Activated CD4-positive, alpha-beta T cell treated with anti-CD3 and anti-CD28 coated beads, Interleukin-2, amount 50 U/mL, for 4 hours (primary cell): ENCODE measurements around the gene ASCC1.
"Not testable (repeated sequence)": the region's sequence is repeated elsewhere in the genome, so short reads cannot be mapped to it uniquely, and the experiment has no call there.

ENCODE experiments used
- DNase-seq, 2 experiments: peaks; one replicate each; pipeline ENCODE4 v3.0.0-alpha.2; 2020

Gene ASCC1

GRCh38 chr10:72219235-72219814 lies 3.2 kb upstream of the ASCC1 start:
- no peak for DNase-seq

DNA sequence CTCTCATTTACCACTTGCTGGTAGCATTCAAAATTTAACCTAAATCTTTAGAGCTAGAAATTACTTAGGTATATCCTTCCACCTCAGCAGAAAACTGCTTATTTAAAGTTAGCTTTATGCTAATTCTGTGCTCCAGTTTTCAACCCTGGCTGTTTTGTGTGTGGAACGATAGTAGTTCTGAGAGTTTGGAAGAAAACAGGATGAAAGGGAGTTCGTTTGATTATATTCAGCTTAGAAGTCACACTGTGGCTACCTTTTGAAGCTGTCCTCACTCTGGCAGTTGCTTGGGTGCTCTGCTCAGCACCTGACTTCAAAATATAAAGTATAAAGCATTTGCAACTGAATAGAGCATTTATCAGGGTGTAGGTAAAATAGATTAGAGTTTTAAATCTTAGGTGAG lies 2.6 kb upstream of the ASCC1 start:
- DNase-seq = no peak

DNA sequence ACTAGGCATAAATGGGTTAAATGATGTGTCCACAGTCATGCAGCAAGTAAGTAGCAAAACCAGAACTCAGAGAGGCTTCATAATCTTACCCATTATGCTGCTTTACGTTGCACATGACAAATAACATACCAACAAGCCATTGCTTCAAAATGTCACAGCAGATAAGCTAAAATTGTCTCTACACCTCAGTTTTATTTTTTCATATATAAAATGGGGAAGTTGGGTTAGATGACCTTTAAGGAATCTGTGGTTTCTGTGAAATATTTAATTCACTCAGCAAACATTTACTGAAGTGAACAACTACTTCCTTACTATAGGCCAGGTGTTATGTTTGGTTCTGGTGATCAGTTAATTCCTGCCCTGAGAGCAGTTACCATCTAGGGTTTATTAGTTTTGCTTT lies 2.2 kb upstream of the ASCC1 start:
- DNase-seq = no peak

DNA sequence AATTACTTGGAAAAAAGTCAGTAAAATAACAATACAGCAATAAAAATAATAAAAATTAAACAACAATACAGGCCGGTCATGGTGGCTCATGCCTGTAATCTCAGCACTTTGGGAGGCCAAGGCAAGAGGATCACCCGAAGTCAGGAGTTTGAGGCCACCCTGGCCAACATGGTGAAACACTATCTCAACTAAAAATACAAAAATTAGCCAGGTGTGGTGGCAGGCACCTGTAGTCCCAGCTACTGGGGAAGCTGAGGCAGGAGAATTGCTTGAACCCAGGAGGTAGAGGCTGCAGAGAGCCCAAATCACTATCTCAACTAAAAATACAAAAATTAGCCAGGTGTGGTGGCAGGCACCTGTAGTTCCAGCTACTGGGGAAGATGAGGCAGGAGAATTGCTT lies 4.2 kb downstream of the ASCC1 start:
- not testable (repeated sequence) for DNase-seq

GRCh38 chr10:72211381-72211780 lies 4.7 kb downstream of the ASCC1 start:
- not testable (repeated sequence) for DNase-seq

GRCh38 chr10:72208526-72208925 lies 7.5 kb downstream of the ASCC1 start:
- not testable (repeated sequence) for DNase-seq

GRCh38 chr10:72206511-72207229 lies 9.4 kb downstream of the ASCC1 start:
- no peak for DNase-seq

DNA sequence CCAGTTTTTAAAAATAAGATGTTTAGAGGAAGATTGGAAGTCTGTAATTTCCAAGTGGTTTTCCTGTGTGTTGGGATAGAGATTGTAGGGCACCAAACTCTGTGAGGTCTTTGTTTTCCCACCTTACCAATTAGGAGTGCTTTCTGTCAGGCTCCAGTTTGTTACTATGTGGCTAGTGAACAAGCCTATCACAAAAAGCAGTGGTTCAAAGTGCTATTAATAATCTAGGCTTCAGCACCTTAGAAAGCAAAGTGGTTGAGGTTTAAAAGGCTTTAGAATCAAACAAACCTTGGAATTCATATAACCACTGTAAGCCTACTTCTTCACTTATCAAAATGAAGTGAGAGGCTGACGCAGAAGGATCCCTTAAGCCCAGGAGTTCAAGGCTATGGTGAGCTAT lies 11.4 kb downstream of the ASCC1 start:
- no peak for DNase-seq

GRCh38 chr10:72204296-72204695 lies 11.8 kb downstream of the ASCC1 start:
- no peak for DNase-seq

DNA sequence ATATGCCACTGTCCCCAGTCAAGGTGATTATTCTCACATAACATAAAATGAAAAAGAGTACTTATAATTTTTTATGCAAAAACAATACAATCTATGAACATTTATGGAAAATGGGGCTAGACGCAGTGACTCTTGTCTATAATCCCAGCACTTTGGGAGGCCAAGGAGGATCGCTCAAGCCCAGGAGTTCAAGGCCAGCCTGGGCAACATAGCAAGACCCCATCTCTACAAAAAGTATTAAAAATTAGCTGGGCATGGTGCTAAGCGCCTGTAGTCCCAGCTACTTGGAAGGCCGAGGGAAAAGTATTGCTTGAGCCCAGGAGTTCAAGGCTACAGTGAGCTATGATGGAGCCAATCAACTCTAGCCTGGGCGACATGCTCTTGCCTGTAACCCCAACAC lies 14.8 kb downstream of the ASCC1 start:
- no peak for DNase-seq

- DNase-seq = no peak
Measured at GRCh38 chr10:72200883-72201282, 15.2 kb downstream of the ASCC1 start.

- DNase-seq = no peak
Measured at GRCh38 chr10:72194949-72195348, 21.1 kb downstream of the ASCC1 start.

GRCh38 chr10:72186982-72187330 lies 29.1 kb downstream of the ASCC1 start:
- no peak for DNase-seq

GRCh38 chr10:72186258-72186981 lies 29.7 kb downstream of the ASCC1 start:
- DNase-seq = no peak

DNA sequence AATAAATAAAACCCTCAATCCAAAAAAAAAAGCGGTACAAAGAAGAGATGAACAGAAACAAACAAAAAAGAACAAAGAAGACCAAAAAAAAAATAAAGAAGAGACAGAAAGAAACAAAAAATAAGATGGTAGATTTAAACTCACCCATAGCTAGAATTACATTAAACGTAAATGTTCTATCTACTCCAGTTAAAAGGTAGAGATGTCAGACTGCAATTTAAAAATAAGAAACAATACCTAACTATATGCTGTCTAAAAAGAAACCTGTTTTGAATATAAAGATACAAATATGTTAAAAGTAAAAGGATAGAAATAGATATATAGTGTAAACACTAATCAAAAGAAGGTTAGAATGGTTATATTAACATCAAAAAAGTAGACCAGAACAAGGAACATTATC lies 31.9 kb downstream of the ASCC1 start:
- no peak for DNase-seq

- DNase-seq = no peak
Measured at GRCh38 chr10:72177454-72177853, 38.6 kb downstream of the ASCC1 start.

DNA sequence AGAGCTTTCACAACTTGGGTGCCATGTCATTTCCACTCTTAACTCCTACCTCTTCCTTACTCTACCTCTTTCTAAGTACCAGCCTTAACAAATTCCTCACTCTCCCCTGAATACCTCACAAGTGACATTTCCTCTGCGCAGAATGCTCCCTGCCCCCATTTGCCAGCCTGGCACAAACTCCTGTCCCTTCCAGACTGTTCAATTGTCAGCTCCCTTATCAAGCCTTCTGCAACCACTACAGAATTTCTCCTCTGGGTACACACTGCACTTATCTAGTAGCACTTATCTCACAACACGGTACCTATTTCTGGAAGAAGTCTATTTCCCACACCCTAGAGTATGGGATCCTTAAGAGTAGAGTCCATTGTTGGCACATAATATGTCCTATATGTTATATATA lies 39.4 kb downstream of the ASCC1 start:
- DNase-seq = no peak

GRCh38 chr10:72175149-72175548 lies 40.9 kb downstream of the ASCC1 start:
- no peak for DNase-seq

- no peak for DNase-seq
Measured at GRCh38 chr10:72174297-72174662, 41.8 kb downstream of the ASCC1 start.

DNA sequence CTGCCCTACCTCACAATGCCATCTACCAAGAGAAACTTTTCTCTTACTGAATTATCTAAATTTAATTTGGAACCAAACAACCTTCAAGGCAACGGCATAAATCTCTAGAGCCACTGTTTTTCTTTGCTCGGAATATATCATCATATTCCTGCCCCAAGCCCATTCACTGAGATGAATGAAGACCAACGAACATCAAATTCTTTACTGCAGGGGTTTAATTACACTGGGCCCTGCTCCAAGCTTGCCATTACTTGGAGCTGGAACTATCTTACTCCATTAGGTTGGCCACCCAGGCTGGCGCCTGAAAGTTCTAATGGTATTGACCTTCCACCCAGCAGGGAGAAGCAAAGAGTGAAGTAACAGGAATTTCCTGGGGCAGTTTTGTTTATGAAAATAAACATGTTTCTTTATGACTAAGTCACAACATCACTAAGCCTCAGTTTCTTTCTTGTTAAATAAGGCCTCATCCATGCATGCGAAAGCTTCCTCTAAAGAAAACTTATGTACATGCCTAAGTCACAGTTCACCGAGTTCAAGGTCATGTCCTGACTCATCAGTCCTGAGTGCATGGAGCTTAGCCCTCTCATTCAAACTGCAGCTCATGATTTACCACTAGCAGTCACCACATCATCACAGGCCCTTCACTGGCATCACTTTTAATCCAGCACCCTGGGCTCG lies 42.3 kb downstream of the ASCC1 start:
- no peak for DNase-seq

- no peak for DNase-seq
Measured at GRCh38 chr10:72173262-72173618, 42.8 kb downstream of the ASCC1 start.

DNA sequence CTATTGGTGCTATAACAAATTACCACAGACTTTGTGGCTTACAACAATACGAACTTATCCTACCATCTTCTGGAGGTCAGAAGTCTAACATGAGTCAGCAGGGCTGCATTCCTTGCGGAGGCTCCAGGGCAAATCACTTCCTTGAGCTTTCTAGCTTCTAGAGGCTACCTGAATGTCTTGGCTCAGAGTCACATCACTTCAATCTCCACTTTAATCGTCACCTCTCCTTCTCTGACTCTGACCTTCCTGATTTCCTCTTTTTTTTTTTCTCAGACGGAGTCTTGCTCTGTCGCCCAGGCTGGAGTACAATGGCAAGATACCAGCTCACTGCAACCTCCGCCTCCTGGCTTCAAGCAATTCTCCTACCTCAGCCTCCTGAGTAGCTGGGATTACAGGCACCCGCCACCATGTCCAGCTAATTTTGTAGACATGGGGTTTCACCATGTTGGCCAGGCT lies 44.9 kb downstream of the ASCC1 start:
- DNase-seq = no peak

DNA sequence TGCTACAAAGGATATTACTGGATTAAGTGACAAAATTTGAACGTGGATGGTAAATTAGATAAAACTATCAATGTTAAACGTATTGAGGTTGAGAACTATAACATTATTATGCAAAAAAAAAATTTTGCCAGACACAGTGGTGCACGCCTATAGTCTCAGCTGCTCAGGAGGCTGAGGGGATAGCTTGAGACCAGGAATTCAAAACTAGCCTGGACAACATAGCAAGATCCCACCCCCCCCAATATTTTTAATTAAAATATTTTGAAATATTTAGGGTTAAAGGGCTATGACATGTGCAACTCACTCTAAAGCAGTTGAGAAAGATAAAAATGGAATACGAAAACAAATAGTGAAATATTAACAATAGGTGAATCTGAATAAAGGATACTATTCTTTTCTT lies 45.3 kb downstream of the ASCC1 start:
- DNase-seq = no peak

DNA sequence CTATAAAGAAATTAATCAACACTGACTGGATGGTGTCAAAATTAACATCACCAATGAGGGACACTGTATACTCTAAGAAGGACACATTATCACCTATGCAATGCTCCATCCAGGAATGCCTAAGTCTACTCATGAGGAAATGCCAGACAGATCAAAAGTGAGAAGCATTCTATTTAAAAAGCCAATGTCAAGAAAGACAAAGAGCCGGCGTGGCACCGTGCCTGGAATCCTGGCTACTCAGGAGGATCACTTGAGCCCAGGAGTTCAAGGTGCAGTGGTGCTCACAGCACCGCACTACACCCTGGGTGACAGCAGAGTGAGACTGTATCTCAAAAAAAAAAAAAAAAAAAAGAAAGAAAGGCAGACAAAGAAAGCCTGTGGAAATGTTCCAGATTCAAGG lies 45.8 kb downstream of the ASCC1 start:
- no peak for DNase-seq
